Measurements from ENCODE around the gene LMF1.

Gene LMF1

DNA sequence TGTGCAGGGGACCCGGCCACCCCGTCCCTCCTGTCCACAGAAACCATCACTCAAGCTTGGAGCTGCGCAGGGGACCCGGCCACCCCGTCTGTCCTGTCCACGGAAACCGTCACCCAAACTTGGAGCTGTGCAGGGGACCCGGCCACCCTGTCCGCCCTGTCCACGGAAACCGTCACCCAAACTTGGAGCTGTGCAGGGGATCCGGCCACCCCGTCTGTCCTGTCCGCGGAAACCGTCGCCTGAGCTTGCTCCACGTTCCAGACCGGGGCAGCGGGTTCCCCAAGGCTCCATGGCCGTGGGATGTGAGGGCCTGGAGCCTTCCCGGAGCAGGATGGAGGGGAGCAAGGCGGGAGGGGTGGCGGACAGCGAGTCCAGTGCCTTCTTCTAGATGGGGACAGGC, 36.0 kb upstream of the LMF1 start:
- H3K27ac ChIP-seq (ENCODE audit: low read depth, low read length), result no peak overlapping the region

GRCh38 chr16:1005286-1005685, 34.5 kb upstream of the LMF1 start:
- H2AFZ ChIP-seq (ENCODE audit: low read depth, low read length, severe bottlenecking), result no peak overlapping the region

More for the DNA sequence above, 36.0 kb upstream of the LMF1 start:
- Histone ChIP-seq H3K4me2 (ENCODE audit: low read depth, low read length, poor library complexity, severe bottlenecking) (no peak overlapping the region), H2AFZ (ENCODE audit: low read depth, low read length, severe bottlenecking) (no peak overlapping the region), H3K79me2 (ENCODE audit: insufficient read depth, low read length) (no peaks in the 10 kb centered on the region), H3K36me3 (ENCODE audit: low read length) (no peaks in the 10 kb centered on the region), H3K9me2 (replicated peaks; ENCODE audit: insufficient read depth, low read length) (no peaks in the 10 kb centered on the region), H3K9me3 (ENCODE audit: insufficient read depth, low read length) (no peaks in the 10 kb centered on the region), H3K4me3 (ENCODE audit: insufficient read depth, low read length, poor library complexity, severe bottlenecking) (no peak overlapping the region), H3F3A (ENCODE audit: insufficient read depth) (no peaks in the 10 kb centered on the region), H3K27me3 (ENCODE audit: low read length) (no peaks in the 10 kb centered on the region), H3K9ac (ENCODE audit: low read length) (no peak overlapping the region), H4K20me1 (ENCODE audit: low read depth, low read length) (no peaks in the 10 kb centered on the region)
- no peak for TF ChIP-seq EZH2phosphoT487 (conservative IDR thresholded peaks at IDR 0.05; ENCODE audit: low read length)
- TF ChIP-seq CTCF (IDR thresholded peaks at IDR 0.05; ENCODE audit: insufficient read depth, low read length, poor library complexity, severe bottlenecking), result no peak

GRCh38 chr16:1003391-1004347, 32.9 kb upstream of the LMF1 start:
- Histone ChIP-seq H3K27me3 (ENCODE audit: low read length) (no peaks in the 10 kb centered on the region), H3K9ac (ENCODE audit: low read length) (no peak overlapping the region), H3F3A (ENCODE audit: insufficient read depth) (no peaks in the 10 kb centered on the region), H3K27ac (ENCODE audit: low read depth, low read length) (no peak overlapping the region), H3K79me2 (ENCODE audit: insufficient read depth, low read length) (no peaks in the 10 kb centered on the region), H4K20me1 (ENCODE audit: low read depth, low read length) (no peaks in the 10 kb centered on the region), H2AFZ (ENCODE audit: low read depth, low read length, severe bottlenecking) (no peak overlapping the region), H3K4me2 (ENCODE audit: low read depth, low read length, poor library complexity, severe bottlenecking) (no peak overlapping the region), H3K9me3 (ENCODE audit: insufficient read depth, low read length) (no peaks in the 10 kb centered on the region), H3K9me2 (replicated peaks; ENCODE audit: insufficient read depth, low read length) (no peaks in the 10 kb centered on the region), H3K36me3 (ENCODE audit: low read length) (no peaks in the 10 kb centered on the region), H3K4me3 (ENCODE audit: insufficient read depth, low read length, poor library complexity, severe bottlenecking) (no peak overlapping the region)
- TF ChIP-seq EZH2phosphoT487 (conservative IDR thresholded peaks at IDR 0.05; ENCODE audit: low read length), result no peak
- no peak for TF ChIP-seq CTCF (IDR thresholded peaks at IDR 0.05; ENCODE audit: insufficient read depth, low read length, poor library complexity, severe bottlenecking)

More at GRCh38 chr16:1005286-1005685, 34.5 kb upstream of the LMF1 start:
- no peaks in the 10 kb centered on the region for H3K9me2 ChIP-seq (replicated peaks; ENCODE audit: insufficient read depth, low read length)
- H3K4me2 ChIP-seq (ENCODE audit: low read depth, low read length, poor library complexity, severe bottlenecking), result no peak overlapping the region
- TF ChIP-seq EZH2phosphoT487 (conservative IDR thresholded peaks at IDR 0.05; ENCODE audit: low read length) (no peak), CTCF (IDR thresholded peaks at IDR 0.05; ENCODE audit: insufficient read depth, low read length, poor library complexity, severe bottlenecking) (no peak)
- no peak overlapping the region for H3K4me3 ChIP-seq (ENCODE audit: insufficient read depth, low read length, poor library complexity, severe bottlenecking)
- H4K20me1 ChIP-seq (ENCODE audit: low read depth, low read length), result no peaks in the 10 kb centered on the region
- no peaks in the 10 kb centered on the region for H3F3A ChIP-seq (ENCODE audit: insufficient read depth)
- no peak overlapping the region for H3K9ac ChIP-seq (ENCODE audit: low read length)
- no peaks in the 10 kb centered on the region for H3K9me3 ChIP-seq (ENCODE audit: insufficient read depth, low read length)
- H3K79me2 ChIP-seq (ENCODE audit: insufficient read depth, low read length), result no peaks in the 10 kb centered on the region
- H3K36me3 ChIP-seq (ENCODE audit: low read length), result no peaks in the 10 kb centered on the region
- H3K27ac ChIP-seq (ENCODE audit: low read depth, low read length), result no peak overlapping the region
- H3K27me3 ChIP-seq (ENCODE audit: low read length), result no peaks in the 10 kb centered on the region

Measured in SU-DHL-6 (cell line).